CD14-positive monocyte (primary cell): ENCODE data around the gene CSK. TPM values are rescaled to one million over a fixed set of nuclear protein-coding genes. Genes with fewer than 3 reads are reported as not detected.

Experiments used
- DNase-seq, 3 donors: peaks; one replicate each; pipeline ENCODE4 v3.0.0-alpha.2; 2011 to 2022
- H2AFZ ChIP-seq: 2 replicates; pipeline ENCODE4 v1.6.0; 2012; ENCODE audit warnings: mild to moderate bottlenecking, low read depth, low read length, inconsistent platforms; ENCODE audit not compliant: insufficient read depth, poor library complexity, severe bottlenecking
- H3K27ac ChIP-seq, 2 donors: 1 replicate in 1 of 2; 2 replicates in 1 of 2; pipeline ENCODE4 v1.5.1; 2012 to 2013; ENCODE audit warnings: low read length in 2 of 2, control low read depth in 1 of 2, inconsistent platforms in 1 of 2, low read depth in 1 of 2, mild to moderate bottlenecking in 1 of 2
- H3K27me3 ChIP-seq, 2 donors: one replicate each; pipeline versions ENCODE4 v1.6.0 to v1.6.1; 2011 to 2013; ENCODE audit warnings: low read length in 2 of 2; ENCODE audit not compliant: control insufficient read depth in 2 of 2, insufficient read depth in 2 of 2
- H3K36me3 ChIP-seq, 2 donors: replicated peaks in 1 of 2; 1 replicate in 1 of 2; 2 replicates in 1 of 2; pipeline versions ENCODE4 v1.5.1 to v1.6.1; 2012 to 2013; ENCODE audit warnings: low read length in 2 of 2, control low read depth in 1 of 2, inconsistent platforms in 1 of 2, mild to moderate bottlenecking in 1 of 2; ENCODE audit not compliant: insufficient read depth in 2 of 2, control insufficient read depth in 1 of 2
- H3K4me1 ChIP-seq, 2 donors: 1 replicate in 1 of 2; 2 replicates in 1 of 2; pipeline versions ENCODE4 v1.5.1 to v1.6.1; 2012 to 2013; ENCODE audit warnings: low read length in 2 of 2, control low read depth in 1 of 2, inconsistent platforms in 1 of 2, mild to moderate bottlenecking in 1 of 2, moderate library complexity in 1 of 2; ENCODE audit not compliant: insufficient read depth in 2 of 2, control insufficient read depth in 1 of 2
- H3K4me2 ChIP-seq: replicated peaks from 2 replicates; pipeline ENCODE3; 2012; ENCODE audit warnings: low read length, moderate library complexity, mild to moderate bottlenecking; ENCODE audit not compliant: poor library complexity, severe bottlenecking; ENCODE audit errors: extremely low read depth
- H3K4me3 ChIP-seq, 3 experiments: fragments of 200-600 bp in 1 of 3; sonication (generic) in 1 of 3; replicated peaks in 1 of 3; 1 replicate in 2 of 3; 2 replicates in 1 of 3; pipeline ENCODE4 v1.5.1; 2011 to 2013; ENCODE audit warnings: low read length in 3 of 3, mild to moderate bottlenecking in 3 of 3, control low read depth in 2 of 3, low read depth in 2 of 3, inconsistent platforms in 1 of 3, moderate library complexity in 1 of 3
- H3K79me2 ChIP-seq: 2 replicates; pipeline ENCODE4 v1.6.0; 2012; ENCODE audit warnings: mild to moderate bottlenecking, control low read depth, inconsistent platforms, low read length, moderate library complexity; ENCODE audit not compliant: insufficient read depth
- H3K9ac ChIP-seq: 2 replicates; pipeline ENCODE4 v1.6.0; 2017; ENCODE audit warnings: low read length, mild to moderate bottlenecking; ENCODE audit not compliant: insufficient read depth, poor library complexity, severe bottlenecking
- H3K9me3 ChIP-seq, 2 donors: replicated peaks in 1 of 2; 1 replicate in 1 of 2; 2 replicates in 1 of 2; pipeline versions ENCODE4 v1.5.1 to v1.6.1; 2012 to 2013; ENCODE audit warnings: low read length in 2 of 2, control low read depth in 1 of 2; ENCODE audit not compliant: control insufficient read depth in 1 of 2, insufficient read depth in 1 of 2
- H4K20me1 ChIP-seq: 2 replicates; pipeline ENCODE4 v1.6.0; 2012; ENCODE audit warnings: mild to moderate bottlenecking, low read length, control low read depth, moderate library complexity; ENCODE audit not compliant: insufficient read depth
- H3K27ac Mint-ChIP-seq, 7 donors: one replicate each; pipeline ENCODE4 v1.8.0; 2020; ENCODE audit warnings: mild to moderate bottlenecking in 7 of 7, mixed read lengths in 7 of 7, moderate library complexity in 6 of 7, inconsistent platforms in 2 of 7
- H3K27me3 Mint-ChIP-seq, 3 donors: one replicate each; pipeline ENCODE4 v1.8.0; 2021 to 2022; ENCODE audit warnings: low read depth in 3 of 3, mild to moderate bottlenecking in 3 of 3, mixed read lengths in 3 of 3, moderate library complexity in 3 of 3, inconsistent platforms in 1 of 3
- H3K36me3 Mint-ChIP-seq, 2 donors: one replicate each; pipeline ENCODE4 v1.8.0; 2020; ENCODE audit warnings: mixed read lengths in 2 of 2, inconsistent platforms in 1 of 2, mild to moderate bottlenecking in 1 of 2
- H3K4me1 Mint-ChIP-seq: one replicate; pipeline ENCODE4 v1.8.0; 2020; ENCODE audit warnings: mild to moderate bottlenecking, mixed read lengths
- H3K4me3 Mint-ChIP-seq, 2 donors: one replicate each; pipeline ENCODE4 v1.8.0; 2020; ENCODE audit warnings: mild to moderate bottlenecking in 2 of 2, mixed read lengths in 2 of 2, moderate library complexity in 1 of 2
- H3K9me3 Mint-ChIP-seq, 7 donors: one replicate each; pipeline ENCODE4 v1.8.0; 2020 to 2022; ENCODE audit warnings: mixed read lengths in 7 of 7, mild to moderate bottlenecking in 6 of 7, moderate library complexity in 6 of 7, inconsistent platforms in 2 of 7
- CTCF ChIP-seq: fragments of 200-600 bp; IDR thresholded peaks from one replicate; pipeline ENCODE4 v1.8.0; 2022; ENCODE audit warnings: antibody characterized with exemption, mild to moderate bottlenecking
- WGBS: methylation state at CpG from one replicate; pipeline ENCODE4 v1.1.5; 2013; ENCODE audit warnings: missing lambda C conversion rate; ENCODE audit not compliant: insufficient coverage; 5-methylcytosine and 5-hydroxymethylcytosine counted together
- intact Hi-C, 2 donors: fragments of 100-400 bp; cut with micrococcal nuclease; formaldehyde crosslinking; loops; one replicate each; pipeline versions ENCODE4 v1.15.0 to v1.15.1; 2023
- polyA plus RNA-seq, 3 donors: library from polyadenylated mRNA; depleted of rRNA in 1 of 3; unstranded in 2 of 3; stranded (reverse) in 1 of 3; fragments of 300-500 nt in 2 of 3; fragments of >200 nt in 1 of 3; fragmentation: Illumina TruSeq in 2 of 3; gene quantifications; 1 replicate in 2 of 3; 2 replicates in 1 of 3; pipeline ENCODE4 v1.2.3, GENCODE V29; 2012 to 2021

Gene CSK
- polyA plus RNA-seq, 3 donors = 79.0 to 426 (median 106) TPM

GRCh38 chr15:74823324-74823723 lies 41.4 kb downstream of the CSK start:
- intact Hi-C loops = no loop called here
- WGBS = 60% methylated on average over 3 of the region's 6 CpGs
- no peaks in the 10 kb centered on the region for H3K36me3 ChIP-seq
- peaks cover 4 to 28% of the 10 kb centered on the region in 2 donors for H3K27me3 ChIP-seq
- Mint-ChIP-seq H3K4me1 (peaks cover 13% of the 10 kb centered on the region), H3K27ac (no peak overlapping the region), H3K4me3 (no peak overlapping the region), H3K36me3 (no peaks in the 10 kb centered on the region), H3K9me3 (peaks cover 0 to 2% (median 0%) of the 10 kb centered on the region in 7 donors), H3K27me3 (peaks cover 26 to 37% (median 36%) of the 10 kb centered on the region in 3 donors)
- DNase-seq = no peak
- H3K4me3 ChIP-seq = no peak overlapping the region
- no peak overlapping the region for H3K4me2 ChIP-seq
- no peak overlapping the region for H3K9ac ChIP-seq
- no peaks in the 10 kb centered on the region for H3K9me3 ChIP-seq
- no peak for TF ChIP-seq CTCF
- H3K27ac ChIP-seq = no peak overlapping the region
- peaks cover 5 to 18% of the 10 kb centered on the region in 2 donors for H3K4me1 ChIP-seq
- no peaks in the 10 kb centered on the region for H4K20me1 ChIP-seq
- no peak overlapping the region for H2AFZ ChIP-seq
- H3K79me2 ChIP-seq = no peaks in the 10 kb centered on the region

- Histone ChIP-seq H3K36me3 (no peaks in the 10 kb centered on the region), H2AFZ (no peak overlapping the region), H3K27ac (no peak overlapping the region), H3K9me3 (no peaks in the 10 kb centered on the region), H3K4me1 (peaks cover 0 to 10% of the 10 kb centered on the region in 2 donors), H3K9ac (no peak overlapping the region), H3K4me3 (no peak overlapping the region), H4K20me1 (no peaks in the 10 kb centered on the region), H3K79me2 (no peaks in the 10 kb centered on the region), H3K4me2 (no peak overlapping the region), H3K27me3 (peaks cover 4 to 33% of the 10 kb centered on the region in 2 donors)
- WGBS = 91% methylated on average over 5 of the region's 7 CpGs
- no peak overlapping the region for H3K27ac Mint-ChIP-seq
- peaks cover 0 to 2% (median 0%) of the 10 kb centered on the region in 7 donors for H3K9me3 Mint-ChIP-seq
- DNase-seq = no peak
- H3K4me3 Mint-ChIP-seq = no peak overlapping the region
- intact Hi-C loops = no loop called here
- peaks cover 28 to 37% (median 36%) of the 10 kb centered on the region in 3 donors for H3K27me3 Mint-ChIP-seq
- no peak for TF ChIP-seq CTCF
- H3K4me1 Mint-ChIP-seq = peaks cover 7% of the 10 kb centered on the region
- H3K36me3 Mint-ChIP-seq = no peaks in the 10 kb centered on the region
Measured at GRCh38 chr15:74824976-74825375, 43.1 kb downstream of the CSK start.
